GM04504 (cell line): ENCODE results near the gene RAB3A.

Experiments
- DNase-seq: peaks from one replicate; pipeline ENCODE4 v3.0.0-alpha.2; 2012; ENCODE audit warnings: low read depth

The RAB3A gene

DNA sequence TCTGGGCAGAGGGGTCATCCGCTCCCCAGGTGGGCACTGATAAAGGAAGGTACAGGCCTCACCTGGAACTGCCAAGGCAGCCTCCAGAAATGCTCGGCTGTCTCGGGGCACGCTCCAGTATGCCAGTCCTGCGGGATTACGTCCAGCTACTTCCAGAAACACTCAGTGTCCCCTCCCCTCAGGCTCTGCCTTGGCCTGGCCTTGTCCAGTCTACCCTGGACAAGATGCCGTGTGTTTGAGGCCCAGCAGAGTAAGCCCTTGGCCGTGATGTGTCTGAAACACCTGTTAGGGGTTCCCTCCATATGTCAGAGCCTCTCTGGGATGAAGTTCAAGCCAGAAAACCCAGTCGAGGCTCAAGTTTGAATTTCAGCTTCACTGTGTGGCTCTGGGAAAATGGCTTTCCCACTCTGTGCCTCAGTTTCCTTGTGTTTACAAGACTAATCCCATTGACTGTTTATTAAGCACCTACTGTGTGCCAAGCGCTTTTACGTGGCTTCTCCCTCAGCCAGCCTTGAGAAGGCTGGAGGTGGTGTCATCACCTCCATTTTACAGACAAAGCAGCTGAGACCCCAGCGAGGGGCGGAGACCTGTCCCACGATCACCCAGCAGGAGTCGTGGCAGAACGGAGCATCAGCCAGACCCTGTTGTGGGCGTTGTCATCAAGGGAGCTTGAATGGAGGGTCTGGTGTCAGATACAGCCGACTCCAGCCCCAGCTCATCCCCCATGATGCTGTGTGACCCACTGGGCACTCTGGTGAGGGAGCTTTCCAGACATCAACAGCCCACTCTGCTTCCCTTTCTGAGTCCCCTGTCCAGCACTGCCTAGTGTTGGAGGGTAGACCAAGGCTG lies 52.8 kb downstream of the RAB3A start:
- DNase-seq: no peak

DNA sequence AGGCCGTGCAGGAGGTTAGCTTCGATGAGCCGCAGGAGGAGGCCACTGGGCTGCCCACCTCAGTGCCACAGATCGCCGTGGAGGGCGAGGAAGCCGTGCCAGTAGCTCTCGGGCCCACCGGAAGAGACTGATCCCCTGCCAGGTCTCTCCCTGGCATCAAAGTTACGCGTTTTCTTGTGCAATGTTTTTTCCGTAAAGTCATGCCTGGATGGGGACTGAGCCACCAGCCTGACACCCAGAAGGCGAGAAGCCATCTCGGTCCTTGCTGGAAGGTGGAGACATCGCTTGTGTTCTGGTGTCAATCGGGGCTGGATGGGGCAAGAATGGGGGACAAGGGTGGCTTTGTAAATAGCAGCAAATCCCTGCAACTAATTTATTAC lies 54.3 kb downstream of the RAB3A start:
- DNase-seq: no peak

GRCh38 chr19:18147396-18147795 lies 56.4 kb downstream of the RAB3A start:
- DNase-seq: no peak
